ENCODE results near the gene KRT5. TPM values are rescaled to one million over a fixed set of nuclear protein-coding genes. Genes with fewer than 3 reads are reported as not detected.

Gene KRT5
- total and polyA plus RNA-seq, 3 donors from 2014 or later: 0.39 to 2.6 (median 1.1) TPM

DNA sequence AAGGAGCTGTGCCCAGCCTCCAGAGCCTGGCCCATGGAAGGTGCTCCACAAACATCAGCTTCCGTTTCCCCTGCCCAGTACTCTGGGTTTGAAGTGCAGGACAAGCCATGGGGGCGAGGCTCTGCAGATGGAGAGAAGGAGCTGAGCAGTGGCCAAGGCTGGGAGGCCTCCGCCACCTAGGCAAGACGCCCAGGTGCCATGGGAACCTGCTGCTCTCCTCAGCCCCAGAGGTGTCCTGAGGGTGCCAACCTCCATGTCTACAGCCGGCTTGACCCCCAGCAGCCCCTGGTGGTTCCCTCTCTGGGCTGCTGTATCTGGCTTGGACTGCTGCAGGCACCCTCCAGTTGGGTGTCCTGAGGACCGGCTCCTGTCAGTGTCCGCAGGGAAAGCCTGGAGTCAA is 20.3 kb upstream of the KRT5 start:
- TF ChIP-seq POLR2A (IDR thresholded peaks at IDR 0.05) (no peak), CTCF (IDR thresholded peaks at IDR 0.05) (no peak)
- H3K36me3 ChIP-seq (ENCODE audit: low read depth, missing control alignments): no peaks in the 10 kb centered on the region
- 95 to 98% methylated on average over 6 to 7 of the region's 7 CpGs for WGBS, 2 donors
- H3K4me3 ChIP-seq: no peak overlapping the region
- no peak for DNase-seq
- no peaks in the 10 kb centered on the region for H3K27me3 ChIP-seq
- intact Hi-C loops (cut with DNase I; ENCODE audit: low total_unique reads): no loop called here
- H3K4me1 ChIP-seq: peaks cover 7% of the 10 kb centered on the region
- H3K27ac ChIP-seq: no peak overlapping the region
- H3K9me3 ChIP-seq: no peaks in the 10 kb centered on the region

- TF ChIP-seq CTCF (IDR thresholded peaks at IDR 0.05) (no peak), POLR2A (IDR thresholded peaks at IDR 0.05) (no peak)
- H3K4me3 ChIP-seq: no peak overlapping the region
- no peaks in the 10 kb centered on the region for H3K36me3 ChIP-seq (ENCODE audit: low read depth, missing control alignments)
- H3K4me1 ChIP-seq: peaks cover 7% of the 10 kb centered on the region
- WGBS, 2 donors: 89 to 95% methylated on average over 3 of the region's 3 CpGs
- H3K27me3 ChIP-seq: no peaks in the 10 kb centered on the region
- H3K27ac ChIP-seq: no peak overlapping the region
- no peak for DNase-seq
- intact Hi-C loops (cut with DNase I; ENCODE audit: low total_unique reads): no loop called here
- no peaks in the 10 kb centered on the region for H3K9me3 ChIP-seq
Measured at GRCh38 chr12:52539821-52540173, 19.6 kb upstream of the KRT5 start.

- 57 to 62% methylated on average over 5 of the region's 5 CpGs for WGBS, 2 donors
- Histone ChIP-seq H3K27me3 (no peaks in the 10 kb centered on the region), H3K4me3 (no peak overlapping the region), H3K36me3 (ENCODE audit: low read depth, missing control alignments) (no peaks in the 10 kb centered on the region), H3K9me3 (no peaks in the 10 kb centered on the region), H3K4me1 (peaks cover 7% of the 10 kb centered on the region), H3K27ac (no peak overlapping the region)
- TF ChIP-seq CTCF (IDR thresholded peaks at IDR 0.05) (no peak), POLR2A (IDR thresholded peaks at IDR 0.05) (no peak)
- intact Hi-C loops (cut with DNase I; ENCODE audit: low total_unique reads): no loop called here
- no peak for DNase-seq
Measured at GRCh38 chr12:52539083-52539820, 19.1 kb upstream of the KRT5 start.

GRCh38 chr12:52537101-52537500 is 16.9 kb upstream of the KRT5 start:
- no peak overlapping the region for H3K27ac ChIP-seq
- intact Hi-C loops (cut with DNase I; ENCODE audit: low total_unique reads): no loop called here
- H3K4me3 ChIP-seq: no peak overlapping the region
- H3K9me3 ChIP-seq: no peaks in the 10 kb centered on the region
- DNase-seq: no peak
- 91 to 98% methylated on average over 3 of the region's 3 CpGs for WGBS, 2 donors
- TF ChIP-seq POLR2A (IDR thresholded peaks at IDR 0.05): no peak
- no peaks in the 10 kb centered on the region for H3K27me3 ChIP-seq
- H3K36me3 ChIP-seq (ENCODE audit: low read depth, missing control alignments): no peaks in the 10 kb centered on the region
- peaks cover 7% of the 10 kb centered on the region for H3K4me1 ChIP-seq

DNA sequence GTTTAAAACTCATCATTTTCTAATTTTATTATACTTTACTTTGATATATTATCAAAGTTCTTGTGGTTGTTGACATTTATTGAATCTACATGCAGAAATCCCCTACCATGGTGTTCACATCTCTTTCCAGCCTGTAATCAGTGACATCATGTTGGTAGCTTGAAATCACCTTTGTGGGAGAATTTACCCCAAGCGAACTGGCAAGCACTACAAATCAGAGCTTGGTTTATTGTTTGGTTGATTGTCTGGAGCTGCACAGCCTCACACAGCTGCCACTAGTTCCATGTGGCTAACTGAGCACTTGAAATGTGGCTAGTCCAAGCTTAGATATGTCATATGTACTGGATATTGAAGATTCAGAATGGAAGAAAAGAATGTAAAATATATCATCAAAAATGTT is 15.4 kb upstream of the KRT5 start:
- 31 to 80% methylated on average over 1 of the region's 1 CpG for WGBS, 2 donors

More for the DNA sequence above, 15.4 kb upstream of the KRT5 start:
- peaks cover 7% of the 10 kb centered on the region for H3K4me1 ChIP-seq
- no peak for DNase-seq
- no peaks in the 10 kb centered on the region for H3K27me3 ChIP-seq
- no peaks in the 10 kb centered on the region for H3K9me3 ChIP-seq
- H3K4me3 ChIP-seq: no peak overlapping the region
- intact Hi-C loops (cut with DNase I; ENCODE audit: low total_unique reads): no loop called here
- TF ChIP-seq CTCF (IDR thresholded peaks at IDR 0.05) (no peak), POLR2A (IDR thresholded peaks at IDR 0.05) (no peak)
- H3K27ac ChIP-seq: no peak overlapping the region
- no peaks in the 10 kb centered on the region for H3K36me3 ChIP-seq (ENCODE audit: low read depth, missing control alignments)
